Raji (cell line): ENCODE measurements around the gene ST6GALNAC2.

Source experiments
- POLR2A ChIP-seq: IDR thresholded peaks from 2 replicates; pipeline ENCODE4 v1.6.1; 2011; ENCODE audit warnings: low read depth, low read length, control low read depth; ENCODE audit not compliant: insufficient read depth

Gene ST6GALNAC2

GRCh38 chr17:76611758-76612157 lies 26.1 kb upstream of the ST6GALNAC2 start:
- no peak for TF ChIP-seq POLR2A

GRCh38 chr17:76601065-76601464 lies 15.4 kb upstream of the ST6GALNAC2 start:
- no peak for TF ChIP-seq POLR2A

GRCh38 chr17:76599694-76600460 lies 14.2 kb upstream of the ST6GALNAC2 start:
- no peak for TF ChIP-seq POLR2A

GRCh38 chr17:76598004-76598439 lies 12.4 kb upstream of the ST6GALNAC2 start:
- TF ChIP-seq POLR2A, result no peak

GRCh38 chr17:76597156-76598003 lies 11.7 kb upstream of the ST6GALNAC2 start:
- no peak for TF ChIP-seq POLR2A

- TF ChIP-seq POLR2A, result no peak
These were observed 9.0 kb upstream of the ST6GALNAC2 start for GRCh38 chr17:76594690-76595089.

GRCh38 chr17:76593959-76594358 lies 8.3 kb upstream of the ST6GALNAC2 start:
- TF ChIP-seq POLR2A, result no peak

GRCh38 chr17:76593384-76593826 lies 7.7 kb upstream of the ST6GALNAC2 start:
- no peak for TF ChIP-seq POLR2A

- TF ChIP-seq POLR2A, result no peak
These were observed 2.5 kb upstream of the ST6GALNAC2 start for GRCh38 chr17:76588182-76588581.

GRCh38 chr17:76586741-76587487 lies 1.3 kb upstream of the ST6GALNAC2 start:
- no peak for TF ChIP-seq POLR2A

- no peak for TF ChIP-seq POLR2A
These were observed 519 bp downstream of the ST6GALNAC2 start for GRCh38 chr17:76585033-76585648.

- no peak for TF ChIP-seq POLR2A
These were observed 1.1 kb downstream of the ST6GALNAC2 start for GRCh38 chr17:76584427-76585032.

GRCh38 chr17:76582660-76583059 lies 3.0 kb downstream of the ST6GALNAC2 start:
- no peak for TF ChIP-seq POLR2A

GRCh38 chr17:76581515-76581914 lies 4.1 kb downstream of the ST6GALNAC2 start:
- no peak for TF ChIP-seq POLR2A
